ENCODE results near the gene PRDM5.
"Not testable (repeated sequence)": the region's sequence is repeated elsewhere in the genome, so short reads cannot be mapped to it uniquely, and the experiment has no call there.

PRDM5 gene

GRCh38 chr4:120750152-120750525 lies 172.4 kb downstream of the PRDM5 start:
- Histone ChIP-seq H3K4me3 (no peak overlapping the region), H3K27ac (no peak overlapping the region)
- no peak for TF ChIP-seq CTCF (IDR thresholded peaks at IDR 0.05)
- no peak for DNase-seq (ENCODE audit: low spot score)

GRCh38 chr4:120749445-120750151 lies 172.9 kb downstream of the PRDM5 start:
- Histone ChIP-seq H3K27ac (no peak overlapping the region), H3K4me3 (no peak overlapping the region)
- no peak for DNase-seq (ENCODE audit: low spot score)
- no peak for TF ChIP-seq CTCF (IDR thresholded peaks at IDR 0.05)

- not testable (repeated sequence) for DNase-seq (ENCODE audit: low spot score); H3K4me3 ChIP-seq
Measured at GRCh38 chr4:120741636-120742035, 180.9 kb downstream of the PRDM5 start.

GRCh38 chr4:120736312-120736711 lies 186.2 kb downstream of the PRDM5 start:
- Histone ChIP-seq H3K4me3 (no peak overlapping the region), H3K27ac (no peak overlapping the region)
- DNase-seq (ENCODE audit: low spot score) = no peak
- no peak for TF ChIP-seq CTCF (IDR thresholded peaks at IDR 0.05)

More at GRCh38 chr4:120741636-120742035, 180.9 kb downstream of the PRDM5 start:
- H3K27ac ChIP-seq = not testable (repeated sequence)

- no peak for DNase-seq (ENCODE audit: low spot score)
- Histone ChIP-seq H3K4me3 (no peak overlapping the region), H3K27ac (no peak overlapping the region)
- TF ChIP-seq CTCF (IDR thresholded peaks at IDR 0.05) = no peak
Measured at GRCh38 chr4:120733968-120734367, 188.6 kb downstream of the PRDM5 start.

- no peak for DNase-seq (ENCODE audit: low spot score)
- no peak overlapping the region for H3K4me3 ChIP-seq
- no peak overlapping the region for H3K27ac ChIP-seq
- TF ChIP-seq CTCF (IDR thresholded peaks at IDR 0.05) = no peak
Measured at GRCh38 chr4:120733054-120733453, 189.5 kb downstream of the PRDM5 start.

- Histone ChIP-seq H3K27ac (no peak overlapping the region), H3K4me3 (no peak overlapping the region)
- TF ChIP-seq CTCF (IDR thresholded peaks at IDR 0.05) = no peak
- DNase-seq (ENCODE audit: low spot score) = no peak
Measured at GRCh38 chr4:120731561-120731960, 191.0 kb downstream of the PRDM5 start.
